ENCODE data around the gene B3GNT7. TPM values are rescaled to one million over a fixed set of nuclear protein-coding genes. Genes with fewer than 3 reads are reported as not detected.

B3GNT7 gene, protein sequence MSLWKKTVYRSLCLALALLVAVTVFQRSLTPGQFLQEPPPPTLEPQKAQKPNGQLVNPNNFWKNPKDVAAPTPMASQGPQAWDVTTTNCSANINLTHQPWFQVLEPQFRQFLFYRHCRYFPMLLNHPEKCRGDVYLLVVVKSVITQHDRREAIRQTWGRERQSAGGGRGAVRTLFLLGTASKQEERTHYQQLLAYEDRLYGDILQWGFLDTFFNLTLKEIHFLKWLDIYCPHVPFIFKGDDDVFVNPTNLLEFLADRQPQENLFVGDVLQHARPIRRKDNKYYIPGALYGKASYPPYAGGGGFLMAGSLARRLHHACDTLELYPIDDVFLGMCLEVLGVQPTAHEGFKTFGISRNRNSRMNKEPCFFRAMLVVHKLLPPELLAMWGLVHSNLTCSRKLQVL
- polyA plus RNA-seq (2013): 2.4 and 2.6 TPM in 2 replicates

DNA sequence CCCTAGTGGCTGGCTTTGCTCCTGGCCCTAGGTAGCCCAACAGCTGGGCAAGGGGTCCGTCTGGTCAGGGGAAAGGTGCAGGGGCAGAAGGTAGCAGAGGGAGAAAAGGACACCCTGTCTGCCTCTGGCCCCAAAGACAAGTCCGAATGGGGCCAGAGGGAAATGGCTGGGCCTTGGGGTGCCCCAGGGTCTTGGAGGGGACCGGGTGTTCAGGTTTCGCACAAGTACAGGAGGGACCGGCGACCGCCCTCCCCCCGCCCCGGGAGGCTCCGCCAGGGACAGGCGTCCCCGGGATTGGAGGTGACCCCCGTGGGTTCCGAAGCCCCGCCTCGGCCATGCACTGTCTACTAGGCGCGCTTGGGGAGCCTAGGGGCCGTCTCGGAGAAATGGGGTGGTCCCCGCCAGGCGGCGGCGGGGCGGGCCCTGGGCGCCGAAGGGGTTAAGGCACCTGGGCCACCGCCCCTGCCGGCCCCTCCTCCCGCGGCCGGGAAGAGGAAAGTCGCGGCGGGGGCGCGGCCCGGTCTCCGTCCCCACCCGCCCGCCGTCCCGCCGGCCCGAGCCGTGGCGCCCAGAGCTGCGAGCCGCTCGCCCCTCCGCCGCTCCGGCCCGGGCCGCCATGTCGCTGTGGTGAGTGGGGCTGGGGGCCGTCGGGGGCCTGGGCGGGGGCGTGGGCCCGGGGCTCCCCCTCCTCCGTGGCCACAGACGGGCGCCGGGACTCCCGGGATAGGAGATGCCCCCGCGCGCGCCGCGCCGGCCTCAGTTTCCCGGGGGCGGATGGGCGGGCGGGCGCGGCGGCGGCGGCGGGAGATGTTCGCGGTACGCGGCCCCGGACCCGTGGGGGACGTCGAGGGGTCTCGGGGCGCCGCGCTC is at the start of gene B3GNT7:
Gene B3GNT7 (plus strand): TSS at position 523 of the 870 bp plus-strand sequence. CDS start 94 bp downstream, at position 617.
- peak within 1 kb of the TSS; percentile 5 for H4K8ac ChIP-seq (ENCODE audit: low read depth, low read length)
- H2BK120ac ChIP-seq (ENCODE audit: insufficient read depth, low read length, poor library complexity): no peak within 1 kb of the TSS
- peaks cover 2% of the 10 kb centered on the region in 2 experiments for H3K4me1 ChIP-seq (ENCODE audit: control insufficient read depth in 1 of 2, insufficient read depth in 2 of 2, low read length in 2 of 2)
- H3K79me1 ChIP-seq (ENCODE audit: low read length): peaks cover 3% of the 10 kb centered on the region
- H3K4me3 ChIP-seq (ENCODE audit: low read depth, low read length): peak within 1 kb of the TSS; percentile 62
- no peaks in the 10 kb centered on the region for H3K79me2 ChIP-seq (ENCODE audit: control insufficient read depth, insufficient read depth, low read length, poor library complexity)
- no peak within 1 kb of the TSS for H3K23ac ChIP-seq (ENCODE audit: low read length)
- no peak within 1 kb of the TSS for H3K27ac ChIP-seq (ENCODE audit: low read depth, low read length)
- H3K14ac ChIP-seq (ENCODE audit: low read length): no peak within 1 kb of the TSS
- no peak within 1 kb of the TSS for H4K12ac ChIP-seq (ENCODE audit: low read depth, low read length)
- no peak within 1 kb of the TSS for H2BK5ac ChIP-seq (ENCODE audit: low read depth, low read length, poor library complexity)
- peak within 1 kb of the TSS; percentile 35 for H2AFZ ChIP-seq (ENCODE audit: insufficient read depth, low read length, poor library complexity)
- H3K4me2 ChIP-seq (ENCODE audit: low read length): peak within 1 kb of the TSS; percentile 71
- no peak within 1 kb of the TSS for H3K9ac ChIP-seq (ENCODE audit: low read length)
- no peak within 1 kb of the TSS for H3K4ac ChIP-seq (ENCODE audit: low read depth, low read length)
- H3K18ac ChIP-seq (ENCODE audit: low read length): no peak within 1 kb of the TSS
- no peak within 1 kb of the TSS for H4K91ac ChIP-seq (ENCODE audit: low read depth, low read length)
- WGBS (ENCODE audit: extremely low coverage, insufficient coverage, insufficient read length): no CpG with 5 or more reads among the region's 95 CpGs
- no peaks in the 10 kb centered on the region for H3K36me3 ChIP-seq (ENCODE audit: control insufficient read depth in 1 of 2, insufficient read depth in 2 of 2, low read length in 2 of 2)
- H3K27me3 ChIP-seq (ENCODE audit: insufficient read depth, low read length): peaks cover 3% of the 10 kb centered on the region
- H2AK5ac ChIP-seq (ENCODE audit: low read length): no peak within 1 kb of the TSS
- H3K9me3 ChIP-seq (ENCODE audit: insufficient read depth, low read depth, low read length): peaks cover 6% of the 10 kb centered on the region
- peak in 1 of 2 donors; percentile 58 for DNase-seq
- no peak within 1 kb of the TSS for H2BK12ac ChIP-seq (ENCODE audit: low read length)

DNA sequence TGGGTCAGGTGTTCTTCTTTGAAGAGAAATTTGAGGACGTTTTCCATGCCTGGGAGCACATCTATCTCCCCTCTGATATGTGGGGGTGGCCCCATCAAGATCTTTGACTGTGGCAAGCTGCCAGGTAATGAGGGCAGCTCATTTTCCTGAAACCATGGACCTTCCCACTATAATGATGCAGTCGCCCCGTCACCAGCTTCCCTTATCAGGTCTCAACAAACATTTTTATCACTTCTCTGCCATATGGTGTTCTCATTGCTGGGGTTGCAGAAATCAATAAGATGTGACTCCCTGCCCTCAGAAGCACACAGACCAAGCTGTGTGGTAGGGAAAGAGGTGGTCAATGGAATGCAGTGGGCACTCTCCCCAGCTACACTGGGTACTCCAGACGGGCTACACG is 48.4 kb upstream of the B3GNT7 start:
- Histone ChIP-seq H3K18ac (ENCODE audit: low read length) (no peak overlapping the region), H3K14ac (ENCODE audit: low read length) (no peak overlapping the region), H3K79me2 (ENCODE audit: control insufficient read depth, insufficient read depth, low read length, poor library complexity) (no peaks in the 10 kb centered on the region), H3K4me1 (ENCODE audit: control insufficient read depth in 1 of 2, insufficient read depth in 2 of 2, low read length in 2 of 2) (peaks cover 2 to 4% of the 10 kb centered on the region in 2 experiments), H2BK5ac (ENCODE audit: low read depth, low read length, poor library complexity) (no peak overlapping the region), H3K9ac (ENCODE audit: low read length) (no peak overlapping the region), H3K23ac (ENCODE audit: low read length) (no peak overlapping the region), H2BK12ac (ENCODE audit: low read length) (no peak overlapping the region), H3K79me1 (ENCODE audit: low read length) (no peaks in the 10 kb centered on the region), H3K27ac (ENCODE audit: low read depth, low read length) (no peak overlapping the region), H3K27me3 (ENCODE audit: insufficient read depth, low read length) (no peaks in the 10 kb centered on the region), H3K4me2 (ENCODE audit: low read length) (no peak overlapping the region), H2BK120ac (ENCODE audit: insufficient read depth, low read length, poor library complexity) (no peak overlapping the region), H3K9me3 (ENCODE audit: insufficient read depth, low read depth, low read length) (peaks cover 1% of the 10 kb centered on the region), H4K8ac (ENCODE audit: low read depth, low read length) (no peak overlapping the region), H4K91ac (ENCODE audit: low read depth, low read length) (no peak overlapping the region), H2AK5ac (ENCODE audit: low read length) (no peak overlapping the region), H3K4me3 (ENCODE audit: low read depth, low read length) (no peak overlapping the region), H3K36me3 (ENCODE audit: control insufficient read depth in 1 of 2, insufficient read depth in 2 of 2, low read length in 2 of 2) (peaks cover 0 to 2% of the 10 kb centered on the region in 2 experiments), H3K4ac (ENCODE audit: low read depth, low read length) (no peak overlapping the region), H2AFZ (ENCODE audit: insufficient read depth, low read length, poor library complexity) (no peak overlapping the region), H4K12ac (ENCODE audit: low read depth, low read length) (no peak overlapping the region)
- WGBS (ENCODE audit: extremely low coverage, insufficient coverage, insufficient read length): no CpG with 5 or more reads among the region's 5 CpGs
- no peak for DNase-seq

DNA sequence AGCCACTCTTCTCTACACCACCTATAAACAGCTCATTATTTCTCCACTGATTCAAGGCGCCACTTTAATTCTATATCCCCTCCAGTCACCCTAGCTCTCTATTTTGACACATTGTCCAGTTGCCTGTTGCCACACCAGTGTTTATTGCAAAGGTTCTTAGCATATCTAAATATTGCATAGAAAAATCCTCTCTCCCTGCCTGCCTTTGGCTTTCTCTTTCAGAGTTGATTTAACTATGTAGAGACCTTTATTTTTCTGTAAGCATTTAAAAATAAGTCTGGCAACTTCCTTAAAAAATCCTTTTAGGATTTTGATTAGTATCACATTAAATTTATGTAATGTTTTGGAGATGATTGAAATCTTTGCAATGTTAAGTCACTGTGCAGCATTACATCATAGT is 47.9 kb upstream of the B3GNT7 start:
- no peak overlapping the region for H3K23ac ChIP-seq (ENCODE audit: low read length)
- no peak overlapping the region for H4K8ac ChIP-seq (ENCODE audit: low read depth, low read length)
- H3K79me2 ChIP-seq (ENCODE audit: control insufficient read depth, insufficient read depth, low read length, poor library complexity): no peaks in the 10 kb centered on the region
- H2BK120ac ChIP-seq (ENCODE audit: insufficient read depth, low read length, poor library complexity): no peak overlapping the region
- WGBS (ENCODE audit: extremely low coverage, insufficient coverage, insufficient read length): no CpG with 5 or more reads among the region's 1 CpG
- H3K14ac ChIP-seq (ENCODE audit: low read length): no peak overlapping the region
- H3K9me3 ChIP-seq (ENCODE audit: insufficient read depth, low read depth, low read length): peaks cover 1% of the 10 kb centered on the region
- peak; percentile 28 to 59 for DNase-seq
- no peak overlapping the region for H3K4me3 ChIP-seq (ENCODE audit: low read depth, low read length)
- H3K79me1 ChIP-seq (ENCODE audit: low read length): no peaks in the 10 kb centered on the region
- no peak overlapping the region for H2AFZ ChIP-seq (ENCODE audit: insufficient read depth, low read length, poor library complexity)
- H3K18ac ChIP-seq (ENCODE audit: low read length): no peak overlapping the region
- no peak overlapping the region for H2BK12ac ChIP-seq (ENCODE audit: low read length)
- no peak overlapping the region for H2AK5ac ChIP-seq (ENCODE audit: low read length)
- H3K4ac ChIP-seq (ENCODE audit: low read depth, low read length): no peak overlapping the region
- no peak overlapping the region for H3K4me2 ChIP-seq (ENCODE audit: low read length)
- H3K27ac ChIP-seq (ENCODE audit: low read depth, low read length): no peak overlapping the region
- peaks cover 2 to 4% of the 10 kb centered on the region in 2 experiments for H3K4me1 ChIP-seq (ENCODE audit: control insufficient read depth in 1 of 2, insufficient read depth in 2 of 2, low read length in 2 of 2)
- no peaks in the 10 kb centered on the region for H3K27me3 ChIP-seq (ENCODE audit: insufficient read depth, low read length)
- peaks cover 0 to 2% of the 10 kb centered on the region in 2 experiments for H3K36me3 ChIP-seq (ENCODE audit: control insufficient read depth in 1 of 2, insufficient read depth in 2 of 2, low read length in 2 of 2)
- H4K91ac ChIP-seq (ENCODE audit: low read depth, low read length): no peak overlapping the region
- H2BK5ac ChIP-seq (ENCODE audit: low read depth, low read length, poor library complexity): no peak overlapping the region
- no peak overlapping the region for H3K9ac ChIP-seq (ENCODE audit: low read length)
- H4K12ac ChIP-seq (ENCODE audit: low read depth, low read length): no peak overlapping the region

DNA sequence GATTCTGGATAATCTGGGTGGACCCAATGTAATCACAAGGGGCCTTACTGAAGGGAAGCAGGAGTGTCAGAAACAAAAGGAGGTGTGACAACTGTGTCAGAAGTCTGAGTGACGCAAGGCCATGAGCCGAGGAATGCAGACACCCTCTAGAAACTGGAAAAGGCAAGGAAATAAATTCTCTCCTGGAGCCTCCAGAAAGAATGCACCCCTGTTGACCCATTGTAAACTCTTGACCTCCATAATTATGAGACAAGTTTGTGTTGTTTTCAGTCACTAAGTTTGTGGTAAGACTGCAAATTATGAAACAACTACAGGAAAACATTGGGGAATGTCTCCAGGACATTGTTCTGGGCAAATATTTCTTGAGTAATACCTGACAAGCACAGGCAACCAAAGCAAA is 47.3 kb upstream of the B3GNT7 start:
- Histone ChIP-seq H3K4me3 (ENCODE audit: low read depth, low read length) (no peak overlapping the region), H3K36me3 (ENCODE audit: control insufficient read depth in 1 of 2, insufficient read depth in 2 of 2, low read length in 2 of 2) (peaks cover 0 to 2% of the 10 kb centered on the region in 2 experiments), H2AFZ (ENCODE audit: insufficient read depth, low read length, poor library complexity) (no peak overlapping the region), H3K23ac (ENCODE audit: low read length) (no peak overlapping the region), H2BK12ac (ENCODE audit: low read length) (no peak overlapping the region), H3K27me3 (ENCODE audit: insufficient read depth, low read length) (no peaks in the 10 kb centered on the region), H4K91ac (ENCODE audit: low read depth, low read length) (no peak overlapping the region), H3K14ac (ENCODE audit: low read length) (no peak overlapping the region), H2BK120ac (ENCODE audit: insufficient read depth, low read length, poor library complexity) (no peak overlapping the region), H4K12ac (ENCODE audit: low read depth, low read length) (no peak overlapping the region), H2BK5ac (ENCODE audit: low read depth, low read length, poor library complexity) (no peak overlapping the region), H3K9ac (ENCODE audit: low read length) (no peak overlapping the region), H3K4ac (ENCODE audit: low read depth, low read length) (no peak overlapping the region), H3K9me3 (ENCODE audit: insufficient read depth, low read depth, low read length) (peaks cover 1% of the 10 kb centered on the region), H3K79me2 (ENCODE audit: control insufficient read depth, insufficient read depth, low read length, poor library complexity) (no peaks in the 10 kb centered on the region), H4K8ac (ENCODE audit: low read depth, low read length) (no peak overlapping the region), H3K4me2 (ENCODE audit: low read length) (no peak overlapping the region), H3K4me1 (ENCODE audit: control insufficient read depth in 1 of 2, insufficient read depth in 2 of 2, low read length in 2 of 2) (peaks cover 2 to 4% of the 10 kb centered on the region in 2 experiments), H3K27ac (ENCODE audit: low read depth, low read length) (no peak overlapping the region), H2AK5ac (ENCODE audit: low read length) (no peak overlapping the region), H3K18ac (ENCODE audit: low read length) (no peak overlapping the region), H3K79me1 (ENCODE audit: low read length) (no peaks in the 10 kb centered on the region)
- peak; percentile 81 to 93 for DNase-seq
- WGBS (ENCODE audit: extremely low coverage, insufficient coverage, insufficient read length): no CpG with 5 or more reads among the region's 2 CpGs
